SK-N-SH (cell line): ENCODE measurements around the gene NALCN. TPM values are rescaled to one million over a fixed set of nuclear protein-coding genes. Genes with fewer than 3 reads are reported as not detected.

Experiments used
- CTCF ChIA-PET: fragments of 300-600, 350-600 bp; formaldehyde crosslinking; extraction: SDS; loops from one replicate; lab custom pipeline; 2021; lab: Yijun Ruan, JAX
- POLR2A ChIA-PET: fragments of 350-600 bp; sonication (Branson Sonifier 250); formaldehyde crosslinking; extraction: SDS; loops from one replicate; lab custom pipeline; 2020; ENCODE audit warnings: antibody characterized with exemption, inconsistent platforms; lab: Yijun Ruan, JAX
- DNase-seq: peaks from one replicate; pipeline ENCODE4 v3.0.0; 2012
- H2AFZ ChIP-seq: fragments of 200-600 bp; sonication (generic); 2 replicates; pipeline ENCODE4 v1.8.1; 2016; ENCODE audit warnings: antibody characterized with exemption, mild to moderate bottlenecking, low read depth
- H3F3A ChIP-seq: fragments of 200-600 bp; sonication (generic); replicated peaks from 2 replicates; pipeline ENCODE3; 2016; ENCODE audit warnings: antibody characterized with exemption, mild to moderate bottlenecking; ENCODE audit not compliant: insufficient read depth
- H3K27ac ChIP-seq, 2 experiments: fragments of 200-500 bp in 1 of 2; fragments of 200-600 bp in 1 of 2; sonication (Bioruptor generic) in 1 of 2; sonication (generic), shearing (Covaris generic) in 1 of 2; 2 replicates each; pipeline versions ENCODE4 v1.5.1 to v1.6.1; 2014 to 2016; ENCODE audit warnings: low read depth in 2 of 2, inconsistent platforms in 1 of 2, low read length in 1 of 2, mild to moderate bottlenecking in 1 of 2, mixed read lengths in 1 of 2
- H3K27me3 ChIP-seq: fragments of 200-600 bp; sonication (generic), shearing (Covaris generic); 2 replicates; pipeline ENCODE4 v1.6.1; 2016; ENCODE audit warnings: mixed run types; ENCODE audit not compliant: insufficient read depth
- H3K36me3 ChIP-seq, 2 experiments: fragments of 200-500 bp in 1 of 2; fragments of 200-600 bp in 1 of 2; sonication (Bioruptor generic) in 1 of 2; sonication (generic) in 1 of 2; replicated peaks in 1 of 2; 2 replicates each; pipeline versions ENCODE3 to v1.5.1; 2014 to 2016; ENCODE audit warnings: low read length in 1 of 2, mild to moderate bottlenecking in 1 of 2; ENCODE audit not compliant: insufficient read depth in 2 of 2, control insufficient read depth in 1 of 2
- H3K4me1 ChIP-seq, 2 experiments: fragments of 200-500 bp in 1 of 2; fragments of 200-600 bp in 1 of 2; sonication (Bioruptor generic) in 1 of 2; sonication (generic), shearing (Covaris generic) in 1 of 2; 2 replicates each; pipeline versions ENCODE4 v1.5.1 to v1.6.1; 2014 to 2016; ENCODE audit warnings: low read depth in 1 of 2, low read length in 1 of 2, mixed run types in 1 of 2; ENCODE audit not compliant: insufficient read depth in 2 of 2, control insufficient read depth in 1 of 2
- H3K4me2 ChIP-seq: fragments of 200-600 bp; sonication (generic), shearing (Covaris generic); 2 replicates; pipeline ENCODE4 v1.6.1; 2017; ENCODE audit warnings: mixed run types
- H3K4me3 ChIP-seq, 2 experiments: fragments of 200-500 bp in 1 of 2; fragments of 200-600 bp in 1 of 2; sonication (Bioruptor generic) in 1 of 2; sonication (generic), shearing (Covaris generic) in 1 of 2; 2 replicates each; pipeline versions ENCODE4 v1.5.1 to v1.8.1; 2014 to 2016; ENCODE audit warnings: low read depth in 2 of 2, inconsistent platforms in 1 of 2, low read length in 1 of 2, mild to moderate bottlenecking in 1 of 2, mixed read lengths in 1 of 2, moderate library complexity in 1 of 2
- H3K79me2 ChIP-seq: fragments of 200-600 bp; sonication (generic); 2 replicates; pipeline ENCODE4 v1.8.1; 2017; ENCODE audit warnings: mild to moderate bottlenecking; ENCODE audit not compliant: insufficient read depth
- H3K9ac ChIP-seq: fragments of 200-600 bp; sonication (generic); 2 replicates; pipeline ENCODE4 v1.6.1; 2017; ENCODE audit warnings: mixed run types
- H3K9me2 ChIP-seq: fragments of 200-600 bp; sonication (generic); 2 replicates; pipeline ENCODE4 v1.6.1; 2017; ENCODE audit warnings: mixed run types
- H3K9me3 ChIP-seq: fragments of 200-600 bp; sonication (generic); 2 replicates; pipeline ENCODE4 v1.6.1; 2017; ENCODE audit warnings: mixed run types, mild to moderate bottlenecking, moderate library complexity
- H4K20me1 ChIP-seq: fragments of 200-600 bp; sonication (generic); 2 replicates; pipeline ENCODE4 v1.6.1; 2017; ENCODE audit warnings: mild to moderate bottlenecking, mixed run types; ENCODE audit not compliant: insufficient read depth
- ELF1 ChIP-seq: IDR thresholded peaks from 2 replicates; pipeline ENCODE4 v1.4.0; 2012
- EZH2phosphoT487 ChIP-seq: fragments of 200-600 bp; sonication (generic); IDR thresholded peaks from 2 replicates; pipeline ENCODE4 v1.6.1; 2017; ENCODE audit warnings: low read depth, mixed run types, mild to moderate bottlenecking, antibody characterized with exemption, moderate library complexity, borderline replicate concordance
- GATA2 ChIP-seq: sonication (generic); formaldehyde crosslinking; IDR thresholded peaks from 2 replicates; pipeline ENCODE4 v1.5.0; 2020; ENCODE audit warnings: mild to moderate bottlenecking, missing genetic modification reagents
- MEF2A ChIP-seq: IDR thresholded peaks from 2 replicates; pipeline ENCODE4 v1.4.0; 2012; ENCODE audit warnings: low read depth, borderline replicate concordance
- TCF12 ChIP-seq: IDR thresholded peaks from 2 replicates; pipeline ENCODE4 v1.4.0; 2012
- USF1 ChIP-seq: IDR thresholded peaks from 2 replicates; pipeline ENCODE4 v1.4.0; 2012; ENCODE audit warnings: low read depth, borderline replicate concordance
- YY1 ChIP-seq: IDR thresholded peaks from 2 replicates; pipeline ENCODE4 v1.4.0; 2012; ENCODE audit warnings: low read depth, mild to moderate bottlenecking
- WGBS: methylation state at CpG from one replicate; pipeline ENCODE4 v1.1.6; 2017; ENCODE audit warnings: low lambda C conversion rate; 5-methylcytosine and 5-hydroxymethylcytosine counted together
- polyA plus RNA-seq, 3 experiments: library from polyadenylated mRNA; depleted of rRNA; stranded (reverse); fragments of >200 nt; gene quantifications; 2 replicates each; pipeline ENCODE4 v1.2.3, GENCODE V29; 2012

The NALCN gene
- polyA plus RNA-seq, 1 of the 3 experiments (the other 2 are of a cell fraction) = 3.0 TPM

DNA sequence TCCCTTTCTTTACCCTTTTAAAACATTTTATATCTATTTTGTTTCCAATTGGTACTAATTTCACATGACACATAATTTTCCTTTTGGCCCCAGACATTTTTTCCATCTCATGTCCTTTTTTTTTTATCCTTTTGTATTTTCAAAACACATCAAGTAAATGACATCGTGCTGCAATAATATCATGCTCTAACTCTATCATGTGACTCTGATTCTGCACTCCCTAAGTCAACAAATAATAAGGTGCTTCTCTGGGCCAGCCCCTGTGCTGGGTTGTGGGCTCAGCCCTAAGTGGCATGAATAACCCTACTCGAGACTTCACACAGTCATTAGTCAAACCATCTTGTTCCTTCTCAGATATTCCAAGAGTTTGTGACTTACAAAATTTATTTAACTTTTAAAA, 21.7 kb downstream of the NALCN start:
- no peak for DNase-seq
- Histone ChIP-seq H3K27me3 (no peaks in the 10 kb centered on the region), H2AFZ (no peak overlapping the region), H3K4me2 (no peak overlapping the region), H3K79me2 (no peaks in the 10 kb centered on the region)
- TF ChIP-seq YY1 (no peak), USF1 (peak; percentile 19; the same call in 1 of the 2 replicates)
- TF ChIP-seq, all 33 proteins: peak for 1
- no peaks in the 10 kb centered on the region for H4K20me1 ChIP-seq
- H3F3A ChIP-seq = peaks cover 39% of the 10 kb centered on the region
- peaks cover 0 to 9% of the 10 kb centered on the region in 2 experiments for H3K36me3 ChIP-seq
- no peaks in the 10 kb centered on the region for H3K9me3 ChIP-seq
- H3K4me1 ChIP-seq = peaks cover 0 to 15% of the 10 kb centered on the region in 2 experiments; a peak in 3 of 4 replicates
- H3K9ac ChIP-seq = no peak overlapping the region
- no peaks in the 10 kb centered on the region for H3K9me2 ChIP-seq
- no peak overlapping the region for H3K27ac ChIP-seq
- no peak overlapping the region for H3K4me3 ChIP-seq
- ChIA-PET POLR2A (no interaction called here), CTCF (no interaction called here)
- WGBS = 65% methylated on average over 2 of the region's 2 CpGs

- CTCF ChIA-PET = no interaction called here
- peaks cover 0 to 2% of the 10 kb centered on the region in 2 experiments; a peak in 1 of 4 replicates for H3K4me1 ChIP-seq
- H3K36me3 ChIP-seq = peaks cover 0 to 9% of the 10 kb centered on the region in 2 experiments
- no peak for DNase-seq
- peak; percentile 28; the same call in 1 of the 2 replicates for TF ChIP-seq TCF12
- TF ChIP-seq GATA2 (CRISPR knock-in tag) = no peak
- TF ChIP-seq MEF2A = no peak
- no peak overlapping the region for H2AFZ ChIP-seq
- POLR2A ChIA-PET = no interaction called here
- no peaks in the 10 kb centered on the region for H3K9me2 ChIP-seq
- 96% methylated on average over 3 of the region's 3 CpGs for WGBS
- no peaks in the 10 kb centered on the region for H3K27me3 ChIP-seq
- H3F3A ChIP-seq = peaks cover 25% of the 10 kb centered on the region
- H3K9ac ChIP-seq = no peak overlapping the region
- H3K79me2 ChIP-seq = no peaks in the 10 kb centered on the region
- H3K4me2 ChIP-seq = no peak overlapping the region
- no peak overlapping the region for H3K27ac ChIP-seq
- no peak overlapping the region for H3K4me3 ChIP-seq
- H3K9me3 ChIP-seq = no peaks in the 10 kb centered on the region
- no peaks in the 10 kb centered on the region for H4K20me1 ChIP-seq
Measured at GRCh38 chr13:101393140-101393539, 23.2 kb downstream of the NALCN start.

GRCh38 chr13:101390461-101390860, 25.8 kb downstream of the NALCN start:
- Histone ChIP-seq H3K9me3 (no peaks in the 10 kb centered on the region), H4K20me1 (no peaks in the 10 kb centered on the region), H3K4me2 (peak overlapping the region; percentile 36), H3K4me1 (no peaks in the 10 kb centered on the region), H3K4me3 (no peak overlapping the region), H3F3A (peaks cover 12% of the 10 kb centered on the region), H2AFZ (peak overlapping the region; percentile 95), H3K9me2 (no peaks in the 10 kb centered on the region), H3K27ac (peak overlapping the region in 1 of 2 experiments; percentile 81; a peak in 3 of 4 replicates), H3K9ac (peak overlapping the region; percentile 47; the same call in 1 of the 2 replicates), H3K36me3 (peaks cover 0 to 9% of the 10 kb centered on the region in 2 experiments), H3K27me3 (no peaks in the 10 kb centered on the region), H3K79me2 (no peaks in the 10 kb centered on the region)
- ChIA-PET POLR2A (interaction anchor here (0.6 kb wide), 1 partner anchor 18 kb away, joined by 3 read pairs; no protein-coding TSS in a partner anchor), CTCF (interaction anchor here (1.4 kb wide), 1 partner anchor 246 kb away, joined by 3 read pairs; no protein-coding TSS in a partner anchor)
- TF ChIP-seq TCF12 (peak; percentile 23; the same call in 1 of the 2 replicates), EZH2phosphoT487 (no peak), ELF1 (no peak)
- DNase-seq = no peak
- 60% methylated on average over 5 of the region's 5 CpGs for WGBS
